ENCODE measurements around the gene EGFL7.

- no peak for TF ChIP-seq POLR2A (IDR thresholded peaks at IDR 0.05; ENCODE audit: insufficient read depth in 1 of 2, low read depth in 2 of 2, low read length in 2 of 2)
- TF ChIP-seq ZNF451 (CRISPR knock-in tag; IDR thresholded peaks at IDR 0.05), result no peak
- TF ChIP-seq ZNF274 (CRISPR knock-in tag; IDR thresholded peaks at IDR 0.05), result no peak
- TF ChIP-seq ARNTL (CRISPR knock-in tag; IDR thresholded peaks at IDR 0.05), result no peak
- TF ChIP-seq ZBTB8A (CRISPR knock-in tag; IDR thresholded peaks at IDR 0.05; ENCODE audit: borderline replicate concordance, low read depth), result no peak
Observed at GRCh38 chr9:136694872-136695247, 32.1 kb downstream of the EGFL7 start.

All from HepG2 (cell line).